HG02981 (cell line): ENCODE measurements around the gene SARS2.
A peak's percentile ranks its signal among the peaks of the same experiment; 100 is the strongest.
"Not testable (repeated sequence)": the region's sequence is repeated elsewhere in the genome, so short reads cannot be mapped to it uniquely, and the experiment has no call there.

ENCODE experiments used
- ATAC-seq: cut with Tn5 transposase; IDR thresholded peaks from one replicate; pipeline ENCODE4 v1.9.1; 2021; ENCODE audit warnings: mild to moderate bottlenecking, moderate library complexity; ENCODE audit not compliant: unreplicated experiment

The SARS2 gene

DNA sequence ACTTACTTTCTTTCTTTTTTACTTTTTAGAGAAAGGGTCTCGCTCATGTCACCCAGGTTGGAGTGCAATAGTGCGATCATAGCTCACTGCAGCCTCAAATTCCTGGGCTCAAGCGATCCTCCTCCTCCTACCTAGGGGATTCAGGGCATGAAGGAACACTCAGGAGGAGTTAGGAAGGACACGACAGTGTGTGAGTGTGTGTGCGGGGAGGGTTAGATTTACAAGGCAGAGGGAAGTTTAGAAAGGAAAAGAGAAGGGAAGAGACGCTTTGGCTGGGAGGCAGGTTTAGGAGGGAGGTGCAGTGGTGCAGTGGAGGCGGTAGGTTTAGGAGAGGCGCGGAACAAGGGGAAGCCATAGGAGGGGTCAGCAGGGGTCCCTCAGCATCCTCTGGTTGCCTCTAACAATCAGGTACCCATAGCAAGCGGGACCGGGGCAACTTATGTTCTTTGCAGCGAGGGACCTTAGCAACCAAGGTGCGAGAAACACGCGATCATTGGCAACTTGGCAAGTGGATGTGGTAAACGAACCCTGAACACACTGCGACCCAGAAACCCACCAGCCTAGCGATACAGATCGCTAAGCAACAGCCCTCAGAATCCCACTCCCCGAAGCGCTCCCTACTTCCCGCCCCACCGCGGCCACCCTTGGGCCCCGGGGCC, 31.6 kb downstream of the SARS2 start:
- ATAC-seq = no peak

- ATAC-seq = no peak
Measured at GRCh38 chr19:38894968-38895367, 35.6 kb downstream of the SARS2 start.

DNA sequence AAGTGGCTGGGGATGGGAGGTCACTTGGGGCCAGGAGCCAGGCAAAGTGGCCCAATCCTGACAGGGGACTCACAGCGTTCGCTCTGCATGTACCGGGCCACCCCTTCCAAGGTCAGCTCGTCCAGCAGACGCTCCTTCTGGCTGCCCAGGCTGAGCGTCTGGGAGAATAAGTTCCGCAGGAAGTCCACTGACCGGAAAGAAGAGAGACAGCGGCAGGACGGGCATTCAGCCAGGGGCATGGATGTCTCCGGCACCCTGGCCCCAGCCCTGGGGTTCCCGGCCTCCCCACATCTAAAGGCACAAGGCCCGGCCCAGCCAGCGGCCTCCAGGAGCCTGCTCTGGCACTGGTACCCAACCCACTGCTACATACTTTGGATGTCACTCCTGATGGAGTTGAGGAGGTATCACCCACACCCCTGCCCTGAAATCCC, 37.2 kb downstream of the SARS2 start:
- ATAC-seq = no peak

GRCh38 chr19:38892841-38893240, 37.7 kb downstream of the SARS2 start:
- ATAC-seq = no peak

GRCh38 chr19:38891771-38892170, 38.8 kb downstream of the SARS2 start:
- ATAC-seq = no peak

- no peak for ATAC-seq
Measured at GRCh38 chr19:38890686-38891085, 39.9 kb downstream of the SARS2 start.

- ATAC-seq = no peak
Measured at GRCh38 chr19:38889803-38890202, 40.8 kb downstream of the SARS2 start.

DNA sequence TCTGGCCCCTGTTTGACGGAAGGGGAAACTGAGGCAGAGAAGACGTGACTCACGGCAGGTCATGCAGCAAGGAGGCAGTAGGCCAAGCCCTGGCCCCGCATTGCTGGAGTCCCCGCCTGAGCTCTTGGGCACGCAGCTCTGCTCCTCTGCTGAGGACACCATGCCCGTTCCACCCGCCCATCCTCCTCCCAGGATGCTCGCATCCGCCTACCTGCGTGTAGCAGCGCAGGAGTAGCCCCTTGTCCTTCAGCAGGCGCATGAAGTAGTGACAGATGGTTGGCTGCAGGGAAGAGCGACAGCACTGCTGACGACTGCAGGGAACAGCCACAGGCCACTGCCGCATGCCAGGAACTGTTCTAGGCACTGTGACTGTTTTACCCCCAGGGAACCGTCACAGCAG, 41.7 kb downstream of the SARS2 start:
- no peak for ATAC-seq

- ATAC-seq = not testable (repeated sequence)
Measured at GRCh38 chr19:38884691-38885090, 45.9 kb downstream of the SARS2 start.

- ATAC-seq = no peak
Measured at GRCh38 chr19:38883286-38883685, 47.3 kb downstream of the SARS2 start.

GRCh38 chr19:38880882-38881609, 49.5 kb downstream of the SARS2 start:
- no peak for ATAC-seq

DNA sequence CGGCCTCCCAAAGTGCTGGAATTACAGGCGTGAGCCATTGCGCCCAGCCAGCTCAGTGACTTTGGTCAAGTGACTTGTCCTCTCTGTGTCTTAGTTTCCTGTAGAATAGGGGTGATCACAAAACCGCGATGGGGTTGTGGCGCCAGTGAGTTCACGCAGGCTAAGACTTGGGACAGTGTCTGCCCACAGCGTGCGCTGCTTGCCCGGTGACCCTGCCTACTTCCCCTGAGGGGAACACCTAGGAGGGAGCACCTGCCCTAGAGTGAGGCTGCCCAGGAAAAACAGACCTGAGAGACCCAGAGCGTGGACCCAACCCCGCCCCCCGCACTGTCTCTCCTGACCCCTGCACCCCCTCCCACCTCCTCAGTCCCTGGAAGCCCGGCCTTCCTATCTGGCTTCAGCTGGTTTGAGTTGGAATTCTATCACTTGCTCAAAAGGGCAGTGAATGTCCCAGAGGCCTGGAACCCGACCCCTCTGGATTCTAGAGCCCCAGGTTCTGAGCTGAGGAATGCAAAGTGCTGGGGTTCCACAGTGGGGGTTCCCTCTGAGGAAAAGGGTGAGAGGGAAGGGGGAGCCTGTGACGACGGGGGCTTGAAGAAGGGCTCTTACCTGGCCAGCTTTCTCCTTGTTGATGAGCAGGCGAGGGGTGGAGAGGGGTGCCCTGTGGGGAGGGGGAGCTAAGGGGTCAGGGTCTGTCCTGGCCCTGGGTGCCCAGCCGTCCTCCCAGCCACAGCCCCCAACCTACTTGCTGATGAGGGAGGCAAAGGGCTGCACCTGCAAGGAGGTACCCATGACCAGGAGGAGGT, 50.3 kb downstream of the SARS2 start:
- ATAC-seq = no peak

DNA sequence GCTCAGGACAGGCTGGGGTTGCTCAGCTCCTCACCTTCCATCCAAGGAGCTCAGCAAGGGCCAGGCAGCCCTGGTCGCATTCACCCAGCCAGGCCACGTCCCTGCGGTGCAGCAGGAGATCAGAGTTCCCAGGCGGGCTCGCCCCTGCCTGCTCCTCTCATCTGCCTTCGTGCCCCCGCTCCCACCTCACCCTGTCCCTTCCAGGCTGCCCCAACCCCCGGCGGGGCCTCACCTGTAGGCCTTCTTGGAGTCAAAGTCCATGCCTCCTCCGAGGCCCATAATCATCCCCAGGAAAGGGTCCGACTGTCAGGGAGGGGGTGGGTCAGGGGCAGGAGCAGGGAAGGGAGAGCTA, 51.2 kb downstream of the SARS2 start:
- no peak for ATAC-seq

GRCh38 chr19:38878575-38879399, 51.8 kb downstream of the SARS2 start:
- no peak for ATAC-seq

- ATAC-seq = peak; percentile 47
Measured at GRCh38 chr19:38877781-38878574, 52.6 kb downstream of the SARS2 start, which contains the start of gene RINL. RINL (minus strand) TSS chr19:38878275; CDS start chr19:38876742, 1,533 bp downstream.

- no peak for ATAC-seq
Measured at GRCh38 chr19:38875656-38876395, 54.7 kb downstream of the SARS2 start.

- ATAC-seq = not testable (repeated sequence)
Measured at GRCh38 chr19:38873400-38873799, 57.2 kb downstream of the SARS2 start.

- ATAC-seq = no peak
Measured at GRCh38 chr19:38870612-38871011, 60.0 kb downstream of the SARS2 start.
